Skin of body (tissue), 2 donors: ENCODE data around the gene CHD6. TPM values are rescaled to one million over a fixed set of nuclear protein-coding genes. Genes with fewer than 3 reads are reported as not detected.
A peak's percentile ranks its signal among the peaks of the same experiment; 100 is the strongest.

Experiments used
- DNase-seq: peaks from one replicate; lab custom pipeline; 2025; lab: John Stamatoyannopoulos, UW
- total RNA-seq: library from RNA; depleted of rRNA; stranded (reverse); fragments of >200 nt; gene quantifications from one replicate; pipeline ENCODE4 v1.2.3, GENCODE V29; 2014

Gene CHD6
- total RNA-seq, 1 donor from 2014 or later, result 43.5 TPM

DNA sequence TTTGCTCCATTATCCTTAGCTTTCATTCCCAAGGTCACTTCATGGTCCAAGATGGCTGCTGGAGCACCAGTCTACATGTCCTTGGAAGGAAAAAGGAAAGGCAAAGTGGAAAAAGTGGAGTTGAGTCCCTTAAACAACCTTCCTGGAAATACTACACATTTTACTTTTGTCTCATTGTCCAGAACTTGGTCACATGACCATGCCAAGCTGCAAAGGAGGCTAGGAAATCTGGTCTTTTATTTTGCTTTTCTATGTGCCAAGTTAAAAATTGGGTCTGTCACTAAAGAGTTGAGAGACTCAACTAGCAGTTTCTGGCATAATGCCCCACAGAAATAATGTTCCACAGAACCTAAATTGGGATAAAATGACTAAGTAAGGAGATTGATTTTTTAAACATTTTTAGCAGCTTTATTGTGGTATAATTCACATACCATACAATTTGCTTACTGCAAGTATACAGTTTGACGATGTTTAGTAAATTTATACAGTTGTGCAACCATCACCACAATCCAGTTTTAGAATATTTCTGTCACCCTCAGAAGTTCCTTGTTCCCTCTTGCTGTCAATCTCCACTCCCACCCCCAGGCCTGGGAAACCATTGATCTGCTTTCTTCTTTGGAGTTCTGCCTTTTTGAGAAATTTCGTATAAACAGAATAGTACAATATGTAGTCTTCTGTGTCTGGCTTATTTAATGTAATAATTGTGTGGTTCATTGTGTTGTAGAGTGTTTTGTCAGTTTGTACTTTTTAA is 5.6 kb upstream of the CHD6 start:
- DNase-seq, result peak; percentile 66

DNA sequence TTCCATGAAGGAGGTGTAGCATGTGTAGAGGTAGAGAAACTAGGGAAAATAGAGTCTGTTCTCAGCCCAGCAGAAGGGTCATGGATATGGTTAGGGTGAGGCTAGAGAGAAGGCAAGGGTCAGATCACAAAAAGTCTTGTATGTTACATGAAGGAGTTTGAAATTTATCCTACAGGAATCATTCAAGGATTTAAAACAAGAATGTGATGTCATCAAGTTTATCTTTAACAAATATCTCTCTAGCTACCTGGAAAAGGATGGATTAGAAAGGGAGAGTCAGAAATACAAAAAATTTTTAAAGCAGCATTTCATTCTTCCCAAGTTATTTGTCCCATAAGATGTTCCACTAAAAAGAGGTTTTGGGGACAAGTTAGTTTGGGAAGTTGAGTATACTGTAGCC is 4.4 kb upstream of the CHD6 start:
- no peak for DNase-seq

DNA sequence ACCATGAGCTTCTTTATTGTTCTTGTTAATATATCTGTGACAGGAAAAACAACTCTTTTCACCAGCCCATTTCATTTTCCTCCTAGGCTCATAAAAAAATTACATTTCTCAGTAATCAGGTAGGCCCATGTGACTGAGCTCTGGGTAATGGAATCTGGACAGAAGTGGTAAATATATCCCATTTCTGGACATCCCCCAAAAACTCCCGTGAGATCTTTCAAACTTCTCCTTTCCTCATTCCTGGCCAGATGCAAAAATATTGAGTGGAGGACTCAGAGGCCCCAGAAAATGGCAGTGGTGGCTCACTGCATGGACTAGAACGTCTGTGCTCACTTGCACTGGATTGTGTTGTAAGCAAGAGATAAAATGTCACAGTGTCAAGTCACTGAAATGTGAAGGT is 3.8 kb upstream of the CHD6 start:
- no peak for DNase-seq

DNA sequence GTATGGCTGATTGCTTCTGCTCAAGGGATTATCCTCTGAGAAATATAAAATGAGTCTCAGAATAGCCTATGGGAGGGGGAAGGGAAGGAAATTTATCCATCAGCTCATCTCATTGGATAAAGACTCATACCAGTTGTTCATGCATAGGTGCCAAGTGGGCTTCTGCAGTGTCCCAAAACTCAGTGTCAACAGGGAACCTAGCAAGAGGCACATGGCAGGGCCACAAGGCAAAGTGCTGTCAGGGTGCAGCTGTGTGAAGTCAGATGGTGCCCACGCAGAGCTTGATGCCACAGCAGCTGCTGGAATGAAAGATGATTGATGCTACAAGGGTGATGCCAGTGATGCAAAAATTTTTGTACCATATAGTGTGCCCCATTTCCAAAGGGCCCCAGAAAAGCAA is 3.2 kb upstream of the CHD6 start:
- no peak for DNase-seq

DNA sequence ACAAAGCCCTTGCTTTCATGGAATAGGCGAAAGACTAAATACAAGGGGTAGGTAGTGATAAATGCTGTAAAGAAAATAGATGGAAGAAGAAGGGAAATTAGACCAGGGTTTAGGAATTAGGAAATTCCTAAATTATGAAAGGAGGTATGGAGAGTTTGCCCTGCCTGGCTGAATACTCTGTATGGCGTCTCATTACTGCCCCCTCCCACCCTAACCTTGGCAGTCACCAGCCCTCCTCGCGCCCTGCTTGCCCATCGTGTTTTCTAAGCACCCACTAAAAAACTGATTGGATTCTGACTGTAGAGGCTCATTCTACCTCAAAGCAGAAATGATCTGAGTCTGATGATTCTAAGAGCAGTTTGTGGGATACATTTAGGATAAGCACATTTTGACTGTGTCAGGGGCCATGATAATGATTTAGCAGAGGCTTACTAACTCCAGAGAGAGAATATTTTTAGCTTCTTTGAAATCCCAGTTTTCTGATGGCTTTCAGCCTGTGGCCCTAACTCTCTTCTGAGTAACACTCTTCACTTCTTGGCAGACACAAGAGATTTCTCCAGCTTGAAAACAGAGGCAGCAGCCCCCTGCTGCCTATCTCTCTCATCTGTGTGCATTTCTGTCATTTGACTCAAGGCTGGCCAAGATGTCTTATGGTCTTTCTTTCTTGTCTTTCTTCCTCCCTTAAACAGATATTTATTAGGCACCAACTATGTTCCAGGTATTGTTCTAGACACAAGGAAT is 1.4 kb upstream of the CHD6 start:
- DNase-seq, result peak; percentile 42

DNA sequence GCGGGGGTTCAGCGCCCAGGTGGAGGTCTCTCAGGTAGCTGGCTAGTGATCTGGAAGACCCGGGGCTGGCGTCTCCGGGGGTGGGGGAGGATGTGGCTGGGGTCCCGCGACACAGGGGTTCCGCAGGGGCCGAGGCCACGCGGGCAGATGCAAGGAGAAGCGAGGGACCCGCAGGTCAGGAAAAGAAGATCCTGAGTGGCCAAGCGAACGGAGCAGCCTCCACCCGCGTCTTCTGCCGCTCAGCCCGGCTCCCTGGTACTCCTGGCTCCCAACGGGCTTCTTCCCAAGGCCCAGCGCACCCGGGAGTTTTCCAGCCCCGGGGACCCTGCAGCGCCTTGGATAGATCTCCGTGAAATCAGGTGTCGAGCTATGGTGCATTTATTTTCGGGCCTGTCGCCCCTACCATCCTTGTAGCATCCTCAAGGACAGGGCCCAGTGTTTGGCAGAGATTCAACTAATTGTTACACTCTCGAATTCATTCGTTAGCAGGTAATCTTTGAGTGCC is 682 bp upstream of the CHD6 start:
- DNase-seq, result no peak

DNA sequence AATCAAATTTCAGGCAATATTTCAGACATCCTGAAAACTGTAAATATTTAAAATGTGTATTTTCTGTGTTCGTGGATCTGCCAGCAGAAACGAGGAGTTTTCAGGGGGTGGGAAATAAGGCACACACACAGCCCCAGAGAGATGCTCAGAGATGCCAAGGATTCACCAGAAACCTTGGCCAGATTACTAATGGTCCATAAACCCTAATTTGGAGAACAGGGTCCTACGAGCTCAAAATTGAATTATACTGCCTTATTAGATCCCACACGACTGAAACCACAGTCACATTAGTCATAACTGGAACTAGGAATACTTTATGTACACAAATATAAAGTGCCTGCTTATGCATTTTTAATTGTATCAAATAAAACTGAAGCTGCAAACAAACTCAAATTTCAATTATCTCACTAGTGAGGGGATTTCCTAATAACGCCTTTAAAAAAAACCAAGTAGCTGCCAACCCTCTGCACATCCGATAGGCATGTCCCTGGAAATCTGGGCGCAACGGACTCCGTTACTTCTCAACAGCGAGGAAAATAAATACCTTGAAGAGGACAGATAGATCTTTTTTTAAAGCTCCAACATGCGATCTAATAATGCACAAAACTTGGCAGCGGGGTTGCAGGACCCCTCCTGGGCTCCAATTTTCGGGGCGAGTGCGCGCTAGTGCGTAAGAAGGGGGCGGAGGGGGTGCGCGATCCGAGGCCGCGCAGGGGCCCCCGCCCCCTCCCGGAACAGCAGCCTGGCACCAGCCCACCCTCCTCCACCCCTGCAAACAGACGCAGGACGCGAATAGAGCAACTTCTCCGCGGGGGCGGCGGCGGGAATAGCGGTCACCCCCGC is 897 bp downstream of the CHD6 start:
- peak; percentile 30 for DNase-seq

DNA sequence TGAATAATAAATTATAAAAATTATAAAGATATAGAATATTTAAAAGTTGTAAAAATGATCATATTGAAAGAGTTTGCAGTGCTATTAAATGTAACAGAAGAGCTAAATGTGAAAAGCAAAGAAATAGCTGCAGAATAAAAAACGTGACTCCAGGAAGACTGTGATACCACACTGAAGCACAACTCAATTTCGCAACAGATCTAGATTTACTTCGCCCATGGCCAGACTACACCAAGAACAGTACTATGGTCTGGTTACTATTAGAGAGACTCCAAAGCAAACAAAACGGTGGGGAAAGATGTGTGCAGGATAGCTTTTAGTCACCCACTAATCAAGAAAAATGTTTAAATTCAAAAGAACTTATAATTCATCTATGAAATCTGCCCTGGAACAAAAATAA is 1.9 kb downstream of the CHD6 start:
- DNase-seq, result no peak

DNA sequence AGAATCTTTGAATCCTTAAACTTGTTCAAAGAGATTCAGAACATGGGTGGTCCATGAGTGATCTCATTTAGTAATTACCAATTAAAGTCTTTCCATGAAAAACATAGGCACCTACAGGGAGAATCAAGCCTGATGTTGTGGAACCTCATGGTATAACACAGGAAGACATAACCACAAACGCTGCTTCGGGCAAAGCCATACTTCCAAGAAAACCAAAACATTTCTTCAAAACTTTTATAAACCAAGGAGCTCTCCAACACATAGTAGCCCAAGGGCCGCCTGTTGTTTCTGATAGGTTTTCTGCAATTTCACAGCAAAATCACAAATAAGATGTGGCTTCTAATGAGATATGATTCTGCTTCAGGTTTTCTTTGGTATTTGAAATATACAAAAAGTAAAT is 2.5 kb downstream of the CHD6 start:
- DNase-seq, result no peak

DNA sequence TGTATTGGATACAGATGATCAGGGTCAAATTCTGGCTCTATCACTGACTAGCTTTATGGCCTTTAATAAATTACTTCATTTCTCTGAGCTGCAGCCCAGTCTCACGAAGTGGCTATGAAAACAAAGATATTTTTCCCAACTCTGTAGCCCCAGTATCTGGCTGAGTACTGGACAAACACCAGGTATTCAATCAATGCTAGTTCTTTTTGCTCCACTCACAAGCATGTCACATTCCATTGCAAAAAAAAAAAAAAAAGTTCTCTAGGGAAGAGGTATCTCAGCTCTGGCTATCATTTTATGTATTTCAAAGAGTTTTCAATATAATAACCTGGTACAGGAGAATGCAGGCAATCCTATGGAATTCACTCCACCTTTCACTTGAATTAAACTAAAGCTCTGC is 3.1 kb downstream of the CHD6 start:
- no peak for DNase-seq

DNA sequence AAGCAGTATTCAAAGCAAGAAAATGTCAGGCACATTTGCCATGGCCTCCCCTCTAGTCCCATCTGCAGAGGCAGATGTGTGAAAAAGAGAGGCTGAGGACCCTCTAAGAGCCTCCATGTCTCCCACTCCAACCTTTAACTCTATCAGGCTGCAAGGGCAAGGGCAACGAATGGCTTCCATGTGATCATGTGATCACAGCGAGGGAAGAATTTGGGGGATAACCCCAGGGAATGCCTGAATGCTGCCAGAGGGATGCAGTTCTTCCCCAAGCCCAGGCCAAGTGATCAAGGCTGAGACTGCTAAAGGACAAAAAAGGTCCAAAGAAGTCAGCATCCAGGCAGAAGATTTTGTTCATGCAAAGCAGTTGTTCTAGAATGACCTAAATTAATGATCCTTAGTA is 4.9 kb downstream of the CHD6 start:
- no peak for DNase-seq

DNA sequence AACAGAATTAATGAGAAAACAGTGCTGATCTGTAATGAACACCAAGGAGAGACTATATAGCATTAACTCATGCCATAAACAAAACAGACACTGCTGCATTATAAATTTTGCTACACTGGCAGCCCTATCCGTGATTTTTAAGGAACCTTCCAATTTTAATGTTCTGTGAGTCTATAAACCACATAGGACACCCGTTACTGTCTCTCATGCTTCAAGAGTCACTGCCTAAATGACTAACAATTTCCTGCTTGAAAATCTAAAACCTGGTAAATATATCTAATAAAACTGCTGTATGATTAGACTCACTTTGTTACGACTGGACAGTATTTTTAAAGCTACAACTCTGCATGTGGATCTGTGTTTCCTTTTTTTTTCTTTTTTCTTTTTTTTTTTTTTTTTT is 8.7 kb downstream of the CHD6 start:
- DNase-seq, result no peak

DNA sequence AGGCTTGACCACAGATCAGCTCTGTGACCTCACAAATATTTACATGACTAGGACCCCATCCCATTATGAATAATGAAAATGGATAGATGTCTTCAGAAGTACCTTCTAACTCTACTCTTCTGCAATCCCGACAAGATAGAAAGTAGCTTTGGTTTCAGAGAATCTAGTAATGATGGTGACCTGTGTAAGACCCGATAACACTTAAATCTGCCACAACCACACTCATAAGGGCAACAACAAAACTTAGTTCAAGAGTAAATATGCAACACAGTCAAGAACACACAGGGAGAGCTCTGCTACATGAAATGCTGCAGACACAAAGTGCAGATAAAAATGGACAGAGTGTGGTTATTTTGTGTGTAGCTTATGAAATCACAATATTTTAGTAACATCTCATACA is 9.6 kb downstream of the CHD6 start:
- DNase-seq, result no peak

DNA sequence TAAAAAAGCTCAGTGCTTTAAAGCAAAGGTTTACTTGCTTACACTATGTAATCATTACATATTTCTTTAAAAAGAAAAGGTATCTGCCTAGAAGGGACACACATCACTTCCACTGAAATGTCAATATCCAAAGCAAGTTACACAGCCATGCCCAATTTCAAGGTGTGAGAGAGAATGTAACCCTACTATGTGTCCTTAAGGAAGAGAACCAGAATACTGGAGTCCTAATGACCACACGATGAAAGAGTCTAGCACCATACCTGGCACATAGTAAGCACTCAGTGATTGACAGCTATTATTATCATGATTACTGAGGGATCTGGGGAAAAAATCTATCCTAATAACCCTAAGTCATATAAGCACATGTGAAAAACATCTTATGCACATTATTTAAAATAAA is 10.4 kb downstream of the CHD6 start:
- DNase-seq, result no peak

DNA sequence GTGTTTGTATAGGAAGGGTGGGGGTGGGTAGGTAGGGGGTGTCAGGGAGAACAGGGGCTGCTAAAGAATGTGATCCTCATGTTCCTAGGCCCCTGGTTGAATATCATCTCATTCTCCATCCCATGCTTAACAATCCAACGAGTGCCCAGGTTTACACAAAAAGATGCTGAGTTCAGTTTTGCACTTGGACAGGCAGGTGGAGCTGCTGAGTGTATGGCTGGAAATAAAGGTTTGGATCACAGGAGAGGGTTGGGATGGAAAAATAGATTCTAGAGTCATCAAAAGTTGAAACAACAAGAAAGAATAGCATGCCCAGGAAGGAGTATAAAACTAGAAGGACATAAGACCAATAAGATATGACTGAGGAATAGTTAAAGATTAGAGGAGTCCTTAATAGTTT is 14.2 kb downstream of the CHD6 start:
- no peak for DNase-seq

DNA sequence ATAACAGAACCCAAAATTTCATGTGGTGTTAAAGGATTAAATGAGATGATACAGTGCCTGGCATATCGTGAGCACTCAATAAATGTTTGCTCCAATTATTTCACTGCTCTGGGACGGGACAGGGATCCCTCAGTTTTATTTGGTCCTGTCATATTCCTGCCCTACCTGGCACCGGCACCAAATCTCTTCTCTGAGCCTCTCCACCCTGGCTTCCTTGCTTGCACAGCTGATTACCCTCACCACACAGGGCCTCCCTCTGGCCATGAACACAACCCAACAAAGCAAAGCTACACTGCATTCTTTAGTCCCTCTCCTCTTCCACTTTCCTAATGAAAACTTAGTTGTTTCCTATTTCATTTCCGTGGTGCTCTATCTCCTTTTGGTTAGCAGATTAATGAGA is 16.4 kb downstream of the CHD6 start:
- no peak for DNase-seq

DNA sequence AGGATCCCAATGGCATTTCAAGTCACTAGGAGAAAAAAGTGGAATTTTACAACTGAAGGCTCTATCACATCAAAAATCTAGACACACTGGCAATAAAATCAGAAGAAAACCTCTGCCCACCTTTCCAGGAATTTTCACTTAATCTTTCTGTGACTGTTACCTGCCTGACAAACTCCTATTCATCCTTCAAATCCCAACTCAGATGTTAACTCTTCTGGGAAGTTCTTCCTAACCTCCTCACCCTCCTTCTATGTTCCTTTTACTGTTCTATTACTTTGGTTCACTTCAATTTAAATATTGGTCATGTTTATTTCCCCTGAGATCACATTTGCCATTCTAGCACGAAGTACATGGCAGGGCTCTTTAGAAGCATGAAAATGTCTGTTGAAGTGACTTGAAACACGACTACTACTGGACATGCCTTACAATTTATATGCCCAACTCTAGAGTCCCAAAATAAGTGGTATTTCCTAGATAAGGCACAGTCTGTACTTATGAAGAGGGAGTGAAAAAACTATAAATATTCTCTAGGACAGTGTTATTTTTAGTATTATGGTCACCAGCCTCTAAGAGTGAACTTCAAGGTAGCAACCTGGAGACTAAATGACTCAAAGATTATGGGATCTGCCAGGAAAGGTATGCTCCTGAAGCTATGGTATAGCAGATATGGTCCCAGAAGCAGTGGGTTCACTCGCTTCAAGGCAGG is 17.1 kb downstream of the CHD6 start:
- no peak for DNase-seq

DNA sequence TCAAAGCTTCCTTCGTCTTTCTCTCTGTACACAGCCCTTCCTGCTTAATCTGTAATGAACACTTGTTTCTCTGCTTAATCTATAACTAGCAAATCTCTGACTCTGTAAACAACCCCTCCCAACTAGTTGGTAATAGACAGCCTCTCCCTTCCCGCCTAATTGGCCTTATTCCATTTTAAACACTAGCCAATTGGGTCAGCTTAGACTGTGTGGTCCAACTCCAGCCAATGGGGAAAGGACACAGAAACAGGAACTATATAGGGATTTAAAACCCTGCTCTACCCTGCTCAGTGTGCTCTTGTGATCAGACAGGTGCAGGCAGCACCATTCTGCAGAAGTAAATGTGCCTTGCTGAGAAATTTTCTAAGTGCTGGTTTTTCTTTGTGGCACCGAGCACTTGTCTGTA is 18.5 kb downstream of the CHD6 start:
- DNase-seq, result no peak

DNA sequence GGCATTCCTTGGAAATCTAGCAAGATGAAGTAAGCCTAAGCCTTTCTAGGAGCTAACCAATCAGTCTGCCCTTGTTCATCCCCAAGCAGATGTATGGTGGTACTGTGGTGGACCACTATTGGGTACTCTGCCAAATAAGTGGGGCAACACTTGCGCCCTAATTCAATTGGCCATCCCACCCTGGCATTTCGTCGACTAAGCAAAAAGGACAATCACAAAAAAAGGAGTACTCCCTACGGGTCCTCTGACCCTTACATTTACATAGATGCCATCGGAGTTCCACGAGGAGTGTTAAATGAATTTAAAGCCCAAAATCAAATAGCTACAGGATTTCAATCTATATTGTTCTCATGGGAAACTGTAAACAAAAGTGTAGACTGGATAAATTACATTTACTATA is 19.5 kb downstream of the CHD6 start:
- DNase-seq, result no peak

DNA sequence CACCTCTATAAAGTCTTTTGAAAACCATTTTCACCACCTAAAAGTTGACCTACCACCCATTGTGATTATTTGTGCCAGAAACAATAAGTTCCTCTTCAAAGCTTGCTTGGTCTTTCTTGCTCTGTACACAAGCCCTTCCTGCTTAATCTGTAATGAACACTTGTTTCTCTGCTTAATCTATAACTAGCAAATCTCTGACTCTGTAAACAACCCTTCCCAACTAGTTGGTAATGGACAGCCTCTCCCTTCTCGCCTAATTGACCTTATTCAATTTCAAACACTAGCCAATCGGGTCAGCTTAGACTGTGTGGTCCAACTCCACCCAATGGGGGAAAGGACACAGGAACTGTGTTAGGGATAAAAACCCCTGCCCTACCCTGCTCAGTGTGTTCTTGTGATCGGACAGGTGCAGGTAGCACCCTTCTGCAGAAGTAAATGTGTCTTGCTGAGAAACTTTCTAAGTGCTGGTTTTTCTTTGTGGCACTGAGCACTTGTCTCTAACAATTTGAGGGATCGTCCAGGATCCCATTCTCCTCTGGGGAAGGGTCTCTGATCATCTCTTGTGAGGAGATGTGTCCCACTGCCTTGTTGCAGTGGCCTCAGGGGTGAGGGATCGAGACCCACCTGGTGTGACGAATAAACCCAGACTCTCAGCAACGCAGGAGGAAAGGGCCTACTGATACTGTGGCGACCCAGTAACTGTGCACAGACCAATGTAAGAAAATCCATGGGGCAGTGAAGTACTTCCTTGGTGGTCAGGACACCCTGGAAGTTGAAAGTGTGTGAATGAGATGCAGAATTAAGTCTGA is 23.5 kb downstream of the CHD6 start:
- no peak for DNase-seq
